Spleen (tissue), 11 donors: ENCODE results near the gene C17orf107. TPM values are rescaled to one million over a fixed set of nuclear protein-coding genes. Genes with fewer than 3 reads are reported as not detected.
"Not testable (repeated sequence)": the region's sequence is repeated elsewhere in the genome, so short reads cannot be mapped to it uniquely, and the experiment has no call there.

Experiments
- DNase-seq: peaks from one replicate; pipeline ENCODE4 v3.0.0-alpha.2; 2020
- H3K27ac ChIP-seq, 8 donors: fragments of 200-600 bp; sonication (generic) in 7 of 8; 1 replicate in 4 of 8; 2 replicates in 4 of 8; pipeline versions ENCODE4 v1.5.0 to v1.8.0; 2016 to 2021; ENCODE audit warnings: inconsistent platforms in 4 of 8, mild to moderate bottlenecking in 4 of 8, moderate library complexity in 1 of 8
- H3K27me3 ChIP-seq, 7 donors: fragments of 200-600 bp; sonication (generic) in 6 of 7; replicated peaks in 1 of 7; 1 replicate in 4 of 7; 2 replicates in 3 of 7; pipeline versions ENCODE4 v1.5.0 to v1.8.0; 2016 to 2021; ENCODE audit warnings: inconsistent platforms in 3 of 7, mild to moderate bottlenecking in 1 of 7
- H3K36me3 ChIP-seq, 6 donors: fragments of 200-600 bp; sonication (generic) in 5 of 6; 1 replicate in 4 of 6; 2 replicates in 2 of 6; pipeline versions ENCODE4 v1.5.0 to v1.8.0; 2016 to 2021; ENCODE audit warnings: inconsistent platforms in 2 of 6
- H3K4me1 ChIP-seq, 6 donors: fragments of 200-600 bp; sonication (generic) in 5 of 6; 1 replicate in 3 of 6; 2 replicates in 3 of 6; pipeline versions ENCODE4 v1.5.0 to v1.8.0; 2016 to 2021; ENCODE audit warnings: inconsistent platforms in 3 of 6
- H3K4me3 ChIP-seq, 8 donors: fragments of 200-600 bp; sonication (generic) in 7 of 8; 1 replicate in 4 of 8; 2 replicates in 4 of 8; pipeline versions ENCODE4 v1.5.0 to v1.8.0; 2016 to 2021; ENCODE audit warnings: inconsistent platforms in 4 of 8, mild to moderate bottlenecking in 4 of 8, moderate library complexity in 2 of 8
- H3K9me3 ChIP-seq, 8 donors: fragments of 200-600 bp; sonication (generic) in 7 of 8; 1 replicate in 4 of 8; 2 replicates in 4 of 8; pipeline versions ENCODE4 v1.5.0 to v1.8.0; 2016 to 2021; ENCODE audit warnings: inconsistent platforms in 4 of 8
- POLR2A ChIP-seq, 3 donors: fragments of 450-650 bp; IDR thresholded peaks; one replicate each; pipeline ENCODE4 v1.5.1; 2017; ENCODE audit warnings: antibody characterized with exemption in 3 of 3, mild to moderate bottlenecking in 1 of 3
- POLR2AphosphoS5 ChIP-seq, 3 donors: sonication (generic); formaldehyde crosslinking; IDR thresholded peaks; one replicate each; pipeline ENCODE4 v1.5.1; 2017; ENCODE audit warnings: antibody characterized with exemption in 3 of 3
- WGBS, 5 donors: extraction: QIAGEN DNeasy Blood & Tissue Kit in 3 of 5; methylation state at CpG; one replicate each; pipeline versions ENCODE4 v1.1.5 to v1.1.7; 2013 to 2018; 5-methylcytosine and 5-hydroxymethylcytosine counted together
- intact Hi-C: fragments of 100-400 bp; cut with DNase I; formaldehyde crosslinking; loops from one replicate; pipeline ENCODE4 v1.15.0; 2023; ENCODE audit warnings: low total_unique reads
- polyA plus RNA-seq, 3 donors: library from polyadenylated mRNA; stranded (reverse); fragments of 200-250 nt; gene quantifications; one replicate each; pipeline ENCODE4 v1.2.1, GENCODE V29; 2013
- total RNA-seq, 7 donors: library from RNA; depleted of rRNA in 3 of 7; stranded (reverse); fragments of >200 nt in 3 of 7; fragmentation: NEBNext Ultra II Directional in 4 of 7; extraction: Animal tissue kit (Norgen Biotek cat#: 25700) in 4 of 7; gene quantifications; one replicate each; pipeline versions ENCODE4 v1.1.0 to v1.2.1, GENCODE V29; 2016 to 2021
- TF ChIP-seq, protein P1 (sequence below), 11 experiments: fragments of 200-600 bp in 7 of 11; fragments of 450-650 bp in 4 of 11; sonication (generic) in 4 of 11; IDR thresholded peaks in 8 of 11; conservative IDR thresholded peaks in 3 of 11; 1 replicate in 7 of 11; 2 replicates in 4 of 11; pipeline versions ENCODE4 v1.4.0 to v1.8.0; 2016 to 2021; ENCODE audit warnings: antibody characterized with exemption in 11 of 11, inconsistent platforms in 4 of 11, mild to moderate bottlenecking in 1 of 11
- donor health status: healthy with polysubstance abuse.
- donor health status: DM: no; HTN: no; CAD: no; lungs with moderate emphysema.
- donor health status: DM: no; HTN: no; CAD: no.
- donor health status: Bipolar disorder and iron deficiency.
- donor health status: healthy.
- donor health status: DM: no; HTN: no; CAD: no.
- donor health status: DM: yes; HTN: yes; CAD: no.

Gene C17orf107
- total and polyA plus RNA-seq, 10 donors: 0.15 to 4.1 (median 2.2) TPM

DNA sequence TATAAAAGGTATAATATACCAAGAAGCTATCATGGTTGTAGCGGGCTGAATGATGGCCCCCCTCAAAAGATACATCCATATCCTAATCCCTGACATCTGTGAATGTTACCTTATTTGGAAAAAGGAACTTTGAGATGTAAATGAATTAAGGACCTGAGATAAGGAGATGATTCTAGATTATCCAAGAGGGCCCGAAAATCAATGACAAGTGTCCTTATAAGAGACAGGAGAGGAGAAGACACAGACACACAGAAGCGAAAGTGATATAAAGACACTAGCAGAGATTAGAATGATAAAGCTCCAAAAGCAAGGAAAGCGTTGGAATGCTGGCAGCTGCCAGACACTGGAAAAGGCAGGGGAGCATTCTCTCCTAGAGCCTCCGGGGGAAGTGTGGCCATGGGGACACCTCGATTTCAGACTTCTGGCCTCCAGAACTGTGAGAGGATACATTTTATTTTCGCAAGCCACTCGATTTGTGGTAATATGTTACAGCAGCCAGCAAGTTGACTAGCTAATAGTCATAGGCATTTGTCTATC, 20.2 kb downstream of the C17orf107 start:
- Histone ChIP-seq H3K9me3 (no peaks in the 10 kb centered on the region), H3K4me1 (peaks cover 0 to 10% (median 0%) of the 10 kb centered on the region in 6 donors), H3K36me3 (no peaks in the 10 kb centered on the region), H3K27me3 (no peaks in the 10 kb centered on the region), H3K4me3 (no peak overlapping the region), H3K27ac (no peak overlapping the region)
- intact Hi-C loops: no loop called here
- TF ChIP-seq, protein P1, sequence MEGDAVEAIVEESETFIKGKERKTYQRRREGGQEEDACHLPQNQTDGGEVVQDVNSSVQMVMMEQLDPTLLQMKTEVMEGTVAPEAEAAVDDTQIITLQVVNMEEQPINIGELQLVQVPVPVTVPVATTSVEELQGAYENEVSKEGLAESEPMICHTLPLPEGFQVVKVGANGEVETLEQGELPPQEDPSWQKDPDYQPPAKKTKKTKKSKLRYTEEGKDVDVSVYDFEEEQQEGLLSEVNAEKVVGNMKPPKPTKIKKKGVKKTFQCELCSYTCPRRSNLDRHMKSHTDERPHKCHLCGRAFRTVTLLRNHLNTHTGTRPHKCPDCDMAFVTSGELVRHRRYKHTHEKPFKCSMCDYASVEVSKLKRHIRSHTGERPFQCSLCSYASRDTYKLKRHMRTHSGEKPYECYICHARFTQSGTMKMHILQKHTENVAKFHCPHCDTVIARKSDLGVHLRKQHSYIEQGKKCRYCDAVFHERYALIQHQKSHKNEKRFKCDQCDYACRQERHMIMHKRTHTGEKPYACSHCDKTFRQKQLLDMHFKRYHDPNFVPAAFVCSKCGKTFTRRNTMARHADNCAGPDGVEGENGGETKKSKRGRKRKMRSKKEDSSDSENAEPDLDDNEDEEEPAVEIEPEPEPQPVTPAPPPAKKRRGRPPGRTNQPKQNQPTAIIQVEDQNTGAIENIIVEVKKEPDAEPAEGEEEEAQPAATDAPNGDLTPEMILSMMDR (IDR thresholded peaks at IDR 0.05 in 8 of 11, conservative IDR thresholded peaks at IDR 0.05 in 3 of 11): no peak
- no peak for TF ChIP-seq POLR2A (IDR thresholded peaks at IDR 0.05)
- no peak for TF ChIP-seq POLR2AphosphoS5 (IDR thresholded peaks at IDR 0.05)
- no peak for DNase-seq
- 74 to 84% (median 77%) methylated on average over 8 of the region's 8 CpGs for WGBS, 5 donors

DNA sequence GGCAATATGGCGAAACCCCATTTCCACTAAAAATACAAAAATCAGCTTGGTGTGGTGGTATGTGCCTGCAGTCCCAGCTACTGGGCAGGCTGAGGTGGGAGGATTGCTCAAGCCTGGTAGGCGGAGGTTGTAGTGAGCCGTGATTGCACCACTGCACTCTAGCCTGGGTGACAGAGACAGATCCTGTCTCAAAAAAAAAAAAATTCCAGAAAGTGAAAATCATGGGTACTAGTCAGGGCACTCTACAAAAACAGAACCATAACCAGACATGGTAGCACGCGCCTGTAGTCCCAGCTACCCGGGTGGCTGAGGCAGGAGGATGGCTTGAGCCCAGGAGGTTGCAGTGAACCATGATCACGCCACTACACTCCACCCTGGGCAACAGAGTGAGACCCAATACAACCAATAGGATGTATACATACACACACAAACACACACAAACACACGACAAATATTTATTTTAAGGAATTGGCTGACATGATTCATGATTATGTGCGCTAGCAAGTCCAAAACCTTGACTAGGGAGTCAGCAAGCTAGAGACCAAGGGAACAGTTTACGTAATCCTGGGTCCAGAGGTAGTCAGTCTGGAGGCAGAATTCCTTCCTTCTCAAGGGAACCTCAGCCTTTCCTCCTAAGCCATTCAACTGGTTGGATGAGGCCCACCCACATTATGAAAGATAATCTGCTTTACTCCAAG, 21.2 kb downstream of the C17orf107 start:
- Histone ChIP-seq H3K4me3 (no peak overlapping the region), H3K36me3 (no peaks in the 10 kb centered on the region), H3K9me3 (no peaks in the 10 kb centered on the region), H3K27me3 (no peaks in the 10 kb centered on the region), H3K27ac (no peak overlapping the region), H3K4me1 (peaks cover 0 to 10% (median 0%) of the 10 kb centered on the region in 6 donors)
- intact Hi-C loops: no loop called here
- 74 to 88% (median 83%) methylated on average over 10 of the region's 10 CpGs for WGBS, 5 donors
- DNase-seq: no peak
- TF ChIP-seq, protein P1 (IDR thresholded peaks at IDR 0.05 in 8 of 11, conservative IDR thresholded peaks at IDR 0.05 in 3 of 11): no peak
- TF ChIP-seq POLR2AphosphoS5 (IDR thresholded peaks at IDR 0.05) (no peak), POLR2A (IDR thresholded peaks at IDR 0.05) (no peak)

DNA sequence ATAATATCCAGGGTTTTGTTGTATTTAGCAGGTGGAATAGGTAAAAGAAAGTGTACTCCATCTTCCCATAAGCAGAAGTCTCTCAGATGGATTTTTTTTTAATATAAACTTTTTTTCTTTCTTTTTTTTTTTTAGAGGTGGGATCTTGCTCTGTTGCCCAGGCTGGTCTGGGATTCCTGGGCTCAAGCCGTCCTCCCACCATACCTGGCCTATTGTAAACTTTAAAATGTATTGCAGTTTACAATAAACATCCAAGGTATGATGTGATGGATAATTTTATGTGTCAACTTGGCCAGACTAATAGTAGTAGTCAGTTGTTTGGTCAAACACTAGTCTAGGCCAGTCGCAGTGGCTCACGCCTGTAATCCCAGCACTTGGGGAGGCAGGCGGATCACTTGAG, 22.0 kb downstream of the C17orf107 start:
- no peak for DNase-seq
- Histone ChIP-seq H3K9me3 (no peaks in the 10 kb centered on the region), H3K27me3 (no peaks in the 10 kb centered on the region), H3K36me3 (no peaks in the 10 kb centered on the region), H3K4me3 (no peak overlapping the region), H3K27ac (no peak overlapping the region), H3K4me1 (peaks cover 0 to 10% (median 0%) of the 10 kb centered on the region in 6 donors)
- intact Hi-C loops: no loop called here
- TF ChIP-seq, protein P1 (IDR thresholded peaks at IDR 0.05 in 8 of 11, conservative IDR thresholded peaks at IDR 0.05 in 3 of 11): no peak
- no peak for TF ChIP-seq POLR2AphosphoS5 (IDR thresholded peaks at IDR 0.05)
- no peak for TF ChIP-seq POLR2A (IDR thresholded peaks at IDR 0.05)
- 90 to 99% (median 95%) methylated on average over 4 of the region's 4 CpGs for WGBS, 5 donors

DNA sequence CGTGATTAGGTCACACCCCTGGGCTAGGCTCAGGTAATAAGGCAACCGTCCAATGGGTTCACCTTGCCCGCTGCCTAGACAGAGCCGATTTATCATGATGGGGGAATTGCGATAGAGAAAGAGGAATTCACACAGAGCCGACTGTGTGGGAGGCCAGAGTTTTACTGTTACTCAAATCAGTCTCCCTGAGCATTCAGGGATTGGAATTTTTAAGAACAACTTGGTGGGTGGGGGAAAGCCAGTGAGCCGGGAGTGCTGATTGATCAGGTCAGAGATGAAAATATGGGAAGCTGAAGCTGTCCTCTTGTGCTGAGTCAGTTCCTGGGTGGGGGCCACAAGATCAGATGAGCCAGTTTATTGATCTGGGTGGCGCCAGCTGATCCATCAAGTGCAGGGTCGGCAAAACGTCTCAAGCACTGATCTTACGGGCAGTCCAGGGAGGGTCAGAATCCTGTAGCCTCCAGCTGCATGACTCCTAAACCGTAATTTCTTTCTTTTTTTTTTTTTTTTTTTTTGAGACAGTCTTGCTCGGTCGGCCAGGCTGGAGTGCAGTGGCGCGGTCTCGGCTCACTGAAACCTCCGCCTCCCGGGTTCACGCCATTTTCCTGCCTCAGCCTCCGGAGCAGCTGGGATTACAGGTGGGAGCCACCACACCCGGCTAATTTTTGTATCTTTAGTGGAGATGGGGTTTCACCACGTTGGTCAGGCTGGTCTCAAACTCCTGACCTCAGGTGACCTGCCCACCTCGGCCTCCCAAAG, 27.4 kb downstream of the C17orf107 start:
- H3K27ac ChIP-seq, H3K36me3 ChIP-seq, H3K4me3 ChIP-seq, H3K4me1 ChIP-seq, intact Hi-C loops, DNase-seq, H3K9me3 ChIP-seq, H3K27me3 ChIP-seq: not testable (repeated sequence)
- WGBS, 5 donors: 84 to 92% (median 90%) methylated on average over 24 of the region's 24 CpGs
